HepG2 (cell line): ENCODE data around the gene ARFGAP1. TPM values are rescaled to one million over a fixed set of nuclear protein-coding genes. Genes with fewer than 3 reads are reported as not detected.
A peak's percentile ranks its signal among the peaks of the same experiment; 100 is the strongest.

Source experiments
- ATAC-seq: fragments of 200-7000 bp; cut with Tn5 transposase; 3 replicates; pipeline ENCODE4 v1.9.1; 2020; ENCODE audit warnings: mild to moderate bottlenecking, moderate library complexity
- BruUV-seq: library from RNA; stranded (reverse); fragments of 400-500 nt; replicated peaks from 2 replicates; lab custom pipeline; 2021; lab: Mats Ljungman, UMichigan
- CTCF ChIA-PET: fragments of 300-600 bp; formaldehyde crosslinking; extraction: SDS; loops from one replicate; lab custom pipeline; 2021; ENCODE audit warnings: low total read pairs, inconsistent platforms, low intra/inter-chr PET ratio; lab: Yijun Ruan, JAX
- POLR2A ChIA-PET: fragments of 350-600 bp; sonication (Branson Sonifier 250); formaldehyde crosslinking; loops from one replicate; lab custom pipeline; 2020; ENCODE audit warnings: antibody characterized with exemption, inconsistent platforms; lab: Yijun Ruan, JAX
- DNase-seq: peaks from one replicate; pipeline ENCODE4 v3.0.0-alpha.2; 2015; ENCODE audit warnings: low spot score
- FAIRE-seq: peaks from 3 replicates; lab custom pipeline; 2011; peaks lifted over from hg19 to GRCh38; lab: Jason Lieb, UNC
- H2AFZ ChIP-seq: one replicate; pipeline ENCODE4 v1.6.1; 2011; ENCODE audit warnings: low read length, inconsistent platforms
- H3K27ac ChIP-seq: fragments of 300-600 bp; 3 replicates; pipeline ENCODE4 v1.8.0; 2011; ENCODE audit warnings: mixed run types, mild to moderate bottlenecking, mixed read lengths, low read length, inconsistent platforms; ENCODE audit not compliant: insufficient read depth; ENCODE audit errors: extremely low read length
- H3K27me3 ChIP-seq, 2 experiments: fragments of 200-600 bp in 1 of 2; 2 replicates in 1 of 2; 3 replicates in 1 of 2; pipeline versions ENCODE4 v1.6.0 to v1.8.0; 2011; ENCODE audit warnings: low read length in 2 of 2, mild to moderate bottlenecking in 2 of 2, moderate library complexity in 2 of 2, inconsistent platforms in 1 of 2; ENCODE audit not compliant: insufficient read depth in 2 of 2, control insufficient read depth in 1 of 2
- H3K36me3 ChIP-seq, 2 experiments: fragments of 200-600 bp in 1 of 2; replicated peaks in 1 of 2; 2 replicates in 1 of 2; 3 replicates in 1 of 2; pipeline versions ENCODE4 v1.5.1 to v1.8.0; 2011; ENCODE audit warnings: low read length in 2 of 2, inconsistent platforms in 1 of 2; ENCODE audit not compliant: insufficient read depth in 2 of 2, control insufficient read depth in 1 of 2
- H3K4me1 ChIP-seq: 2 replicates; pipeline ENCODE4 v1.5.1; 2012; ENCODE audit warnings: low read length, inconsistent platforms; ENCODE audit not compliant: insufficient read depth
- H3K4me2 ChIP-seq: 2 replicates; pipeline ENCODE4 v1.6.0; 2011; ENCODE audit warnings: low read depth, low read length, inconsistent platforms
- H3K4me3 ChIP-seq, 3 experiments: fragments of 200-600 bp in 1 of 3; sonication (generic), shearing (Covaris generic) in 1 of 3; replicated peaks in 1 of 3; 2 replicates each; pipeline ENCODE4 v1.5.1; 2011 to 2016; ENCODE audit warnings: low read length in 3 of 3, inconsistent platforms in 2 of 3, low read depth in 2 of 3, mild to moderate bottlenecking in 2 of 3, control low read depth in 1 of 3, mixed read lengths in 1 of 3; ENCODE audit not compliant: insufficient read depth in 1 of 3
- H3K79me2 ChIP-seq: one replicate; pipeline ENCODE4 v1.6.1; 2011; ENCODE audit warnings: low read length, inconsistent platforms; ENCODE audit not compliant: insufficient read depth
- H3K9ac ChIP-seq: 2 replicates; pipeline ENCODE4 v1.6.0; 2011; ENCODE audit warnings: mild to moderate bottlenecking, low read depth, low read length, inconsistent platforms; ENCODE audit not compliant: insufficient read depth
- H3K9me3 ChIP-seq: 2 replicates; pipeline ENCODE4 v1.5.1; 2012; ENCODE audit warnings: mild to moderate bottlenecking, low read length
- H4K20me1 ChIP-seq: 2 replicates; pipeline ENCODE4 v1.6.0; 2011; ENCODE audit warnings: inconsistent platforms, mild to moderate bottlenecking, low read length, moderate library complexity; ENCODE audit not compliant: insufficient read depth
- BCL3 ChIP-seq: sonication (generic); formaldehyde crosslinking; IDR thresholded peaks from 2 replicates; pipeline ENCODE4 v1.5.1; 2020; ENCODE audit warnings: mild to moderate bottlenecking, missing genetic modification reagents, moderate library complexity
- EZH2 ChIP-seq: conservative IDR thresholded peaks from 2 replicates; pipeline ENCODE4 v1.6.1; 2012; ENCODE audit warnings: mild to moderate bottlenecking, low read depth, low read length, moderate library complexity
- HBP1 ChIP-seq: IDR thresholded peaks from 2 replicates; pipeline ENCODE4 v1.6.1; 2016; ENCODE audit warnings: low read depth, control low read depth
- NFYC ChIP-seq: IDR thresholded peaks from 2 replicates; pipeline ENCODE4 v1.6.1; 2016; ENCODE audit warnings: missing genetic modification reagents, missing compliant biosample characterization
- THAP9 ChIP-seq: sonication (generic); formaldehyde crosslinking; IDR thresholded peaks from 2 replicates; pipeline ENCODE4; 2020; ENCODE audit warnings: missing genetic modification reagents, mild to moderate bottlenecking, borderline replicate concordance
- ZNF329 ChIP-seq: sonication (generic); formaldehyde crosslinking; IDR thresholded peaks from 2 replicates; pipeline ENCODE4 v1.9.0; 2021; ENCODE audit warnings: low read depth, mild to moderate bottlenecking, missing genetic modification reagents
- ZNF431 ChIP-seq: sonication (generic); formaldehyde crosslinking; IDR thresholded peaks from 2 replicates; pipeline ENCODE4 v1.9.0; 2022; ENCODE audit warnings: missing genetic modification reagents, low read depth, mild to moderate bottlenecking, borderline replicate concordance
- ZNF768 ChIP-seq: sonication (generic); formaldehyde crosslinking; IDR thresholded peaks from 2 replicates; pipeline ENCODE4 v1.4.0; 2020; ENCODE audit warnings: missing genetic modification reagents
- ZNF776 ChIP-seq: sonication (generic); formaldehyde crosslinking; IDR thresholded peaks from 2 replicates; pipeline ENCODE4 v1.4.0; 2020; ENCODE audit warnings: mild to moderate bottlenecking, missing genetic modification reagents
- ZSCAN12 ChIP-seq: sonication (generic); formaldehyde crosslinking; IDR thresholded peaks from 2 replicates; pipeline ENCODE4 v1.9.0; 2021; ENCODE audit warnings: mild to moderate bottlenecking, missing genetic modification reagents
- WGBS: methylation state at CpG from one replicate; pipeline ENCODE4 v1.1.6; 2017; ENCODE audit warnings: low lambda C conversion rate; 5-methylcytosine and 5-hydroxymethylcytosine counted together
- in situ Hi-C: cut with HindIII; loops from 2 replicates; pipeline ENCODE4 v1.10.0; 2017; ENCODE audit warnings: low pct_unique_long_range_greater_than_20kb; ENCODE audit not compliant: extremely low pct_ligation_motif_present
- intact Hi-C: fragments of 100-400 bp; cut with micrococcal nuclease; formaldehyde crosslinking; loops from one replicate; pipeline ENCODE4 v1.10.0; 2022; ENCODE audit not compliant: unreplicated experiment
- polyA plus RNA-seq, 8 experiments: library from polyadenylated mRNA; depleted of rRNA in 3 of 8; stranded (reverse) in 7 of 8; unstranded in 1 of 8; fragments of >200 nt; fragmentation: Illumina TruSeq in 4 of 8; extraction: Trizol in 4 of 8; gene quantifications; 2 replicates each; pipeline versions ENCODE4 v1.2.1 to v1.2.3, GENCODE V29; 2011 to 2016; ENCODE audit warnings: low read depth in 4 of 8, missing spikeins in 1 of 8, mixed read lengths in 1 of 8; ENCODE audit not compliant: insufficient read depth in 1 of 8
- total RNA-seq, 5 experiments: library from RNA; depleted of rRNA; stranded (reverse); fragments of >200 nt; fragmentation: Illumina TruSeq; extraction: Trizol; gene quantifications; 2 replicates each; pipeline ENCODE4 v1.2.3, GENCODE V29; 2016; ENCODE audit warnings: low read depth in 1 of 5
- TF ChIP-seq, protein P1 (sequence below): sonication (generic); formaldehyde crosslinking; IDR thresholded peaks from 2 replicates; pipeline ENCODE4 v1.4.0; 2020; ENCODE audit warnings: missing genetic modification reagents
- TF ChIP-seq, protein P2 (sequence below): IDR thresholded peaks from 2 replicates; pipeline ENCODE4 v1.6.1; 2018; ENCODE audit warnings: missing genetic modification reagents

The ARFGAP1 gene
- total and polyA plus RNA-seq, 2 of the 13 experiments (the other 11 are each of a cell fraction or from before 2014, with no cell fraction given), result 132 TPM

DNA sequence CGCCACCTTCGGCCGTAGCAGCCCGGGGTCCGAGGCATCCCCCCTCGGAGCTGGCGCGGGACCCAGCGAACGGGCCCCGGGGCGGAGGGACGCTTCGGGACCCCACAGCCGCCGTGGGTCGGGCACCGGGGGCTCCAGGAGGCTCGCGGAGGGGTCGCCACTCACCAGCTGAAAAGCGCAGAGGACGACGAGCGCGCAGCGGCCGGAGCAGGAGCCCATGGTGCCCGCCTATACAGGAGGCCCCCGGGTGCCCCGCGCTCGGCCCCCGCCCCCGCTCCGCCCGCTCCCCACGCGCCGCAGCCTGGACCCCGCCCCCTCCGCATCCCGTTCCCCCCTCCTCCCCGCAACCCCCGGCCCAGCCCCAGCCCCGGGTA, 18.4 kb upstream of the ARFGAP1 start, which contains the start of gene NKAIN4 (continued):
- TF ChIP-seq BCL3 (CRISPR knock-in tag), result no peak

DNA sequence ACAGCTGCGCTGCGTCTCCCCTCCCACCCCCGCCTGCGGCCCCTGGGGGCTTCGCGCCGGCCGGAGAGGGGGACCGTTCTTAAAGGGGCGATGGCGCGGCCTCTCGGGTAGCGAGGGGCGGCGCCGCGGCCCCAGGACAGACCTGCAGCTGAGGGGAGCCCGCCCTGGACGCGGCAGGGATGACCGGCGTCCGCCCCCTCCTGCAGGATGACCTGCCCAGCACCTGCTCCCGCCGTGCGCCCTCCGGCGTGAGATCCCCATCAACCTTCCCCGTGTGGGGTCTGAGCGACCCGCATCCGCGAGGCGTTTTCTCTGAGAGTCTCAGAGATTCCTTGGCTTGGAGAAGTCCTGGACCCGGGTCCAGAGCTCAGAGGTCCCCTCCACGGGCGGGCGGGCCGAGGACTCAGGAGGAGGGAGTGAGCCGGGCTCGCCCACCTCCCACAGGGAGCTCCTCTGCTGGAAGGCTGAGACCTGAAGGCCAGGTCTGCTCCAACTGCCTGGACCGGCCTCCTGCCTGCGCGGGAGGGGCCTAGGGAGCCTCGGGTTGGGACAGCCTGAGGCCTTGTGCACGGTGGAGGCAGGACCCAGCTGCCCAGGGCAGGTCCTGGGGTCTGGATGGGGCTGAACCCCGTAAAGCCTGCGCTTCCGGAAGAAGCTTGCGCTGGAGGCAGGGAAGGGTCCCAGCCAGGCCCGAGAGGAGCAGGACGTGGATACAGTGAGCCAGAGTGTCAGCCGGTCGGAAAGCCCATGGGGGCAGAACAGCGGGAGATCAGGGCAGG, 17.8 kb upstream of the ARFGAP1 start:
- BruUV-seq, result no TSS peak
- no peaks in the 10 kb centered on the region for H3K9me3 ChIP-seq
- intact Hi-C loops, result no loop called here
- TF ChIP-seq ZNF329 (no peak), HBP1 (CRISPR knock-in tag) (no peak), EZH2 (peak; percentile 91; the same call in 1 of the 2 replicates), ZNF768 (CRISPR knock-in tag) (peak; percentile 32; the same call in 1 of the 2 replicates), THAP9 (CRISPR knock-in tag) (0 out of 2 replicates have a peak, but pooled peaks have one; percentile 15), ZSCAN12 (no peak), ZNF431 (CRISPR knock-in tag) (no peak), NFYC (CRISPR knock-in tag) (no peak), ZNF776 (CRISPR knock-in tag) (0 out of 2 replicates have a peak, but pooled peaks have one; percentile 39)
- TF ChIP-seq, protein P1, sequence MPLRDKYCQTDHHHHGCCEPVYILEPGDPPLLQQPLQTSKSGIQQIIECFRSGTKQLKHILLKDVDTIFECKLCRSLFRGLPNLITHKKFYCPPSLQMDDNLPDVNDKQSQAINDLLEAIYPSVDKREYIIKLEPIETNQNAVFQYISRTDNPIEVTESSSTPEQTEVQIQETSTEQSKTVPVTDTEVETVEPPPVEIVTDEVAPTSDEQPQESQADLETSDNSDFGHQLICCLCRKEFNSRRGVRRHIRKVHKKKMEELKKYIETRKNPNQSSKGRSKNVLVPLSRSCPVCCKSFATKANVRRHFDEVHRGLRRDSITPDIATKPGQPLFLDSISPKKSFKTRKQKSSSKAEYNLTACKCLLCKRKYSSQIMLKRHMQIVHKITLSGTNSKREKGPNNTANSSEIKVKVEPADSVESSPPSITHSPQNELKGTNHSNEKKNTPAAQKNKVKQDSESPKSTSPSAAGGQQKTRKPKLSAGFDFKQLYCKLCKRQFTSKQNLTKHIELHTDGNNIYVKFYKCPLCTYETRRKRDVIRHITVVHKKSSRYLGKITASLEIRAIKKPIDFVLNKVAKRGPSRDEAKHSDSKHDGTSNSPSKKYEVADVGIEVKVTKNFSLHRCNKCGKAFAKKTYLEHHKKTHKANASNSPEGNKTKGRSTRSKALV (CRISPR knock-in tag), result peak; percentile 51; the same call in 1 of the 2 replicates
- TF ChIP-seq, protein P2, sequence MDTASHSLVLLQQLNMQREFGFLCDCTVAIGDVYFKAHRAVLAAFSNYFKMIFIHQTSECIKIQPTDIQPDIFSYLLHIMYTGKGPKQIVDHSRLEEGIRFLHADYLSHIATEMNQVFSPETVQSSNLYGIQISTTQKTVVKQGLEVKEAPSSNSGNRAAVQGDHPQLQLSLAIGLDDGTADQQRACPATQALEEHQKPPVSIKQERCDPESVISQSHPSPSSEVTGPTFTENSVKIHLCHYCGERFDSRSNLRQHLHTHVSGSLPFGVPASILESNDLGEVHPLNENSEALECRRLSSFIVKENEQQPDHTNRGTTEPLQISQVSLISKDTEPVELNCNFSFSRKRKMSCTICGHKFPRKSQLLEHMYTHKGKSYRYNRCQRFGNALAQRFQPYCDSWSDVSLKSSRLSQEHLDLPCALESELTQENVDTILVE, result no peak

More for the DNA sequence above, 17.8 kb upstream of the ARFGAP1 start:
- H2AFZ ChIP-seq, result no peak overlapping the region
- peaks cover 17% of the 10 kb centered on the region for H3K4me1 ChIP-seq
- H3K4me2 ChIP-seq, result no peak overlapping the region
- peaks cover 31 to 82% of the 10 kb centered on the region in 2 experiments for H3K27me3 ChIP-seq
- ChIA-PET POLR2A (no interaction called here), CTCF (no interaction called here)
- H3K27ac ChIP-seq, result no peak overlapping the region
- 14% methylated on average over 29 of the region's 56 CpGs for WGBS
- ATAC-seq (peak; percentile 25), FAIRE-seq (no peak), DNase-seq (no peak)
- no peak overlapping the region for H3K4me3 ChIP-seq
- no peak overlapping the region for H3K9ac ChIP-seq
- peaks cover 5% of the 10 kb centered on the region; the same call in 1 of the 2 replicates for H4K20me1 ChIP-seq
- no peaks in the 10 kb centered on the region for H3K79me2 ChIP-seq
- H3K36me3 ChIP-seq, result no peaks in the 10 kb centered on the region
- in situ Hi-C loops, result no loop called here
